HG02973 (cell line): ENCODE data around the gene AGER.
"Not testable (repeated sequence)": the region's sequence is repeated elsewhere in the genome, so short reads cannot be mapped to it uniquely, and the experiment has no call there.

Source experiments
- ATAC-seq: cut with Tn5 transposase; IDR thresholded peaks from one replicate; pipeline ENCODE4 v1.9.1; 2021; ENCODE audit warnings: moderate library complexity; ENCODE audit not compliant: unreplicated experiment

AGER gene

GRCh38 chr6:32151181-32151862 lies 32.7 kb downstream of the AGER start:
- ATAC-seq, result no peak

GRCh38 chr6:32149932-32150870 lies 33.9 kb downstream of the AGER start:
- ATAC-seq, result no peak

GRCh38 chr6:32149092-32149755 lies 34.8 kb downstream of the AGER start:
- no peak for ATAC-seq

- ATAC-seq, result no peak
Observed at GRCh38 chr6:32148289-32149091, 35.6 kb downstream of the AGER start.

GRCh38 chr6:32147401-32148132 lies 36.5 kb downstream of the AGER start:
- ATAC-seq, result no peak

- no peak for ATAC-seq
Observed at GRCh38 chr6:32146687-32147086, 37.4 kb downstream of the AGER start.

- no peak for ATAC-seq
Observed at GRCh38 chr6:32146287-32146686, 37.8 kb downstream of the AGER start.

- not testable (repeated sequence) for ATAC-seq
Observed at GRCh38 chr6:32144238-32144637, 39.8 kb downstream of the AGER start.

- no peak for ATAC-seq
Observed at GRCh38 chr6:32140420-32141046, 43.5 kb downstream of the AGER start.

GRCh38 chr6:32139590-32139989 lies 44.5 kb downstream of the AGER start:
- no peak for ATAC-seq

- ATAC-seq, result no peak
Observed at GRCh38 chr6:32137454-32137853, 46.6 kb downstream of the AGER start.

GRCh38 chr6:32133786-32134185 lies 50.3 kb downstream of the AGER start:
- no peak for ATAC-seq

- no peak for ATAC-seq
Observed at GRCh38 chr6:32132110-32132509, 51.9 kb downstream of the AGER start.

GRCh38 chr6:32131439-32131948 lies 52.6 kb downstream of the AGER start:
- ATAC-seq, result no peak
